ENCODE data around the gene SUPT5H.

The SUPT5H gene

DNA sequence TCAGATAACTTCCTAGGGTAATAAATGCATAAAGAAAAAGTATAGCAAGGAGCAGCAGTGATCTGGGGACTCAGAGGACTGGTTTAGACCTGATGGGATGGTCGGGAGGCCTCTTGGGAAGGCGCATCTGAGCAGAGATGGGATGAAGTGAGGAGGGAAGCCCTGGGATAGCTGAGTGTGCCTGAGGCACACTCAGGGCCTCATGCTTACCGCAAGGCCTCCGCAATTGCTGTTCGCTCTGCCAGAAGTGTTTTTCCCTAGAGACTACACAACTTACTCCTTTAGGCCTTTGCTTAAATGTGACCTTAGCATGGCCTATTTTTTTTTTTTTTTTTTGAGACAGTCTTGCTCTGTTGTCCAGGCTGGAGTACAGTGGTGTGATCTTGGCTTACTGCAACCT lies 49.3 kb downstream of the SUPT5H start:
- in situ Hi-C loops (cut with MboI; ENCODE audit: low sequenced_read_pairs): no loop called here

DNA sequence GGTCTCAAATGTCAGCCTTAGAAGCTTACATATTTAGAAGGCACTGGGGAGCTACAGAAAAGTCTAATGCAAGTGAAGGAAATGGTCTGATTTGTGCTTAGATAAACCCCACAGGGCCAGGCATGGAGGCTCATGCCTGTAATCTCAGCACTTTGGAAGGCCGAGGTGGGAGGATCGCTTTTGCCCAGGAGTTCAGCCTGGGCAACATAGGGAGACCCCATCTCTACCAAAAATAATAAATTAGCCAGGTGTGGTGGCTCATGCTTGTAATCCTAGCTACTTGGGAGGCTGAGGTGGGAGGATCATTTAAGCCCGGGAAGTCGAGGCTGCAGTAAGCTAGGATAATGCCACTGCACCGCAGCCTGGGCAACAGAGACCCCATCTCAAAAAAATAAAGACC lies 50.7 kb downstream of the SUPT5H start:
- in situ Hi-C loops (cut with MboI; ENCODE audit: low sequenced_read_pairs): no loop called here

DNA sequence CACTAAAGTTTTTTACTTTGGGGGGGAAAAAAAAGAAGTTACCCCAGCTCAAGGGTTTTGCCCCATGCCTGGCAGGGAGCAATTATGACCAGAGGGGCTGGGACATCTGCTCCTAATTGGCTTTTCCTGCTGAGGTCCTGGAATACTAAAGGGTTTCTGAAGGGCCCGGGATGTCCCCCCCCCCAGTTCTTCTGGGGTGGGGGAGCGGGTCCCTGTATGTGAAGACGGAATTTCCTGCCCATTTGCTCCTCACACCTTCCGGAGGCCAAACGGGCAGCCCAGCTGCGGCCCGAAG lies 52.3 kb downstream of the SUPT5H start:
- in situ Hi-C loops (cut with MboI; ENCODE audit: low sequenced_read_pairs): no loop called here

- in situ Hi-C loops (cut with MboI; ENCODE audit: low sequenced_read_pairs): no loop called here
Observed at GRCh38 chr19:39497996-39498797, 52.8 kb downstream of the SUPT5H start.

GRCh38 chr19:39498798-39499642 lies 53.6 kb downstream of the SUPT5H start, which contains the start of gene DLL3:
Gene DLL3 (plus strand): TSS chr19:39498947. CDS start chr19:39498975, 28 bp downstream.
- in situ Hi-C loops (cut with MboI; ENCODE audit: low sequenced_read_pairs): no loop called here

DNA sequence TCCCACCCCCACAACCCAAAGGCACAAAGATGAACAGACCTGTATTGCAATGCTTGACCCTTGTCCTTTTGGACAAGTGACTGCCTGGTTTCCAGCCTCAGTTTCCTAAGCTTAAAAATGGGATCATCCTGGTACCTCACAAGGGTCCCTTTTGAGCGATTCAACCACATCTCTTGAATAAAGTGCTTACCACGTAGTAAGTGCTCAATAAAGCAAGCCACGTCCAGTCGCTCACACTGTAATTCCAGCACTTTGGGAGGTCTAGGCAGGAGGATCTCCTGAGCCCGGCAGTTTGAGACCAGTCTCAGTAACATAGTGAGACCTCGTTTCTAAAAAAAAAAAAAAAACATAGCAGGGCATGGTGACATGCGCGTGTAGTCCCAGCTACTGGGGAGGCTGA lies 54.5 kb downstream of the SUPT5H start:
- in situ Hi-C loops (cut with MboI; ENCODE audit: low sequenced_read_pairs): no loop called here

DNA sequence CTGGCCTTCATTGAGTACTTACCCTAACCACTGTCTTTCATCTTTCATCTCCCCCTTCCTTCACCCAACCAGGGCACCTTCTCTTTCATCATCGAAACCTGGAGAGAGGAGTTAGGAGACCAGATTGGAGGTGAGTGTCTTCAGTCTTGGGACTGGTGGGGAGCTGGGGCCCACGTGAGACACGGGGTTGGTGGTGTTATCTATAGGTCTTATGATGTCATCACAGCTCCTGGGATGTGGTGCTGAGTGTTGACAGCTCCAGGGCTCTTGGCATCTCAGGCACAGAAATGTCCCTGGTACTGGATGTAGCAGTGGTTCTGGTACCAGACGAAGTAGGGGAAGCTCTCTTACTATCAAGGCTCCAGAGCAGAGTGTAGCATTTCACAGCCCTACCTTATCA lies 55.2 kb downstream of the SUPT5H start:
- in situ Hi-C loops (cut with MboI; ENCODE audit: low sequenced_read_pairs): no loop called here

DNA sequence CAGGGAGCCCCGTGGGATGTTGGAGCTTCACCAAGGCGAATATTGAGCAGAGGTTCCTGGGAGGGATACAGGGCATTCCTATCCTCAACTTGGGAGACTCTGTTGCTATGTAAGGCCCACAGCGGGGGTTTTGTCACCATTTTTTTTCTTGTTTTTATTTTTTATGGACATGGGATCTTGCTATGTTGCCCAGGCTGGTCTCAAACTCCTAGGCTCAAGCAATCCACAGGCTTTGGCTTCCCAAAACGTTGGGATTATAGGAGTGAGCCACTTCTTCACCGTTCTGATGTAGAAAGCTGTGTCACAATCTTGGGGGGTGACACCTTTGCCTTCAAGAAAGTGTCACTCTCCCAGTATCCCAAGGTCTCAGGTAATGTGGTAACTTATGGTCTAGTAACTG lies 56.0 kb downstream of the SUPT5H start:
- in situ Hi-C loops (cut with MboI; ENCODE audit: low sequenced_read_pairs): no loop called here

DNA sequence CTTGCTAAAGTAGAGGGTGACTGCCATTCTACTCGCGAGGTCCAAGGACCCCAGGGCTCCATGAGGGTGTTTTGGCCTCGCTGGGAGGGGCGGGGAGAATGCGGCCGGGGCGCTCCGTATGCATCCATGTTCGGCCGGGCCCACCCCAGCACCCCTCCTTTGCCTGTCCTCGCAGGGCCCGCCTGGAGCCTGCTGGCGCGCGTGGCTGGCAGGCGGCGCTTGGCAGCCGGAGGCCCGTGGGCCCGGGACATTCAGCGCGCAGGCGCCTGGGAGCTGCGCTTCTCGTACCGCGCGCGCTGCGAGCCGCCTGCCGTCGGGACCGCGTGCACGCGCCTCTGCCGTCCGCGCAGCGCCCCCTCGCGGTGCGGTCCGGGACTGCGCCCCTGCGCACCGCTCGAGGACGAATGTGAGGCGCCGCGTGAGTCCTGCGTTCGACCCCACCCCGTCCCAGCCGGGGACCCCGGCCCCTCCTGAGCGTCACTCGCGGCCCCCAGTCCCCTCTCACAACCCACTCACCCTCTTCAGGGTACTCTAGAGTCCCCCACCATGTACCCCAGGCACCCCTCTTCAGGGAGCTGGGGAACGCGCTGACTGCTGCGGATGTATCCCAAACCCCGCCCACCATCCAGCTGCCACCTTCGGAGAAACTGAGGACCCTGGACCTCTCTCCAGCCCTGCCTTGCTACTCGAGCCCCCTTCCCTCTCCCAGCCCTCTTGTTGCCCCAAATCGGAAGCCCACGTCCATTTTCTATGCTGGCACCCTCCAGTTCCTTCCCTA lies 57.4 kb downstream of the SUPT5H start:
- in situ Hi-C loops (cut with MboI; ENCODE audit: low sequenced_read_pairs): no loop called here

GRCh38 chr19:39506598-39506943 lies 61.2 kb downstream of the SUPT5H start:
- in situ Hi-C loops (cut with MboI; ENCODE audit: low sequenced_read_pairs): no loop called here

DNA sequence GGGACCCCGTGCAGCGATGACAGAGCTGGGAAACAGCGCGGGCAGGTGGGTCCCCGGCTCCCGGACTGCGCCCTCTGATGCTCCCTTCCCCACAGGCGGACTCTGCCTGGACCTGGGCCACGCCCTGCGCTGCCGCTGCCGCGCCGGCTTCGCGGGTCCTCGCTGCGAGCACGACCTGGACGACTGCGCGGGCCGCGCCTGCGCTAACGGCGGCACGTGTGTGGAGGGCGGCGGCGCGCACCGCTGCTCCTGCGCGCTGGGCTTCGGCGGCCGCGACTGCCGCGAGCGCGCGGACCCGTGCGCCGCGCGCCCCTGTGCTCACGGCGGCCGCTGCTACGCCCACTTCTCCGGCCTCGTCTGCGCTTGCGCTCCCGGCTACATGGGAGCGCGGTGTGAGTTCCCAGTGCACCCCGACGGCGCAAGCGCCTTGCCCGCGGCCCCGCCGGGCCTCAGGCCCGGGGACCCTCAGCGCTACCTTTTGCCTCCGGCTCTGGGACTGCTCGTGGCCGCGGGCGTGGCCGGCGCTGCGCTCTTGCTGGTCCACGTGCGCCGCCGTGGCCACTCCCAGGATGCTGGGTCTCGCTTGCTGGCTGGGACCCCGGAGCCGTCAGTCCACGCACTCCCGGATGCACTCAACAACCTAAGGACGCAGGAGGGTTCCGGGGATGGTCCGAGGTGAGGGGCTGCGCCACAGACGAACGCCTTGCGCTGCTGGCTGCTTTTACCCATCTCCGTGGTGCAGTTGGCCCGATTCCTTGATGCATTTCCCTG lies 61.7 kb downstream of the SUPT5H start:
- in situ Hi-C loops (cut with MboI; ENCODE audit: low sequenced_read_pairs): no loop called here

GRCh38 chr19:39507715-39508364 lies 62.5 kb downstream of the SUPT5H start:
- in situ Hi-C loops (cut with MboI; ENCODE audit: low sequenced_read_pairs): no loop called here

DNA sequence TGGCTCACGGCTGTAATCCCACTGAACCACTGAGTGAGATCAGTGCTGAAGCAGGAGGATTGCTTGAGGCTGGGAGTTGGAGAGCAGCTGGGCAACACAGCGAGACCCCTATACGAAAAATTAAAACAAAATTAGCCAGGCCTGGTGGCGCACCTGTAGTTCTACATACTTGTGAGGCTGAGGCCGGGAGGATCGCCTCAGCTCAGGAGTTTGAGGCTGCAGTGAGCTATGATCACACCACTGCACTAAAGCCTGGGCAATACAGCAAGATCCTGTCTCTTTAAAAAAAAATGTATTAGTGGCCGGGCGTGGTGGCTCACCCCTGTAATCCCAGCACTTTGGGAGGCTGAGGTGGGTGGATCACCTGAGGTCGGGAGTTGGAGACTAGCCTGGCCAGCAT lies 63.2 kb downstream of the SUPT5H start:
- in situ Hi-C loops (cut with MboI; ENCODE audit: low sequenced_read_pairs): no loop called here

GRCh38 chr19:39509233-39509632 lies 63.9 kb downstream of the SUPT5H start:
- in situ Hi-C loops (cut with MboI; ENCODE audit: low sequenced_read_pairs): no loop called here

GRCh38 chr19:39512988-39513387 lies 67.6 kb downstream of the SUPT5H start:
- in situ Hi-C loops (cut with MboI; ENCODE audit: low sequenced_read_pairs): no loop called here

- in situ Hi-C loops (cut with MboI; ENCODE audit: low sequenced_read_pairs): no loop called here
Observed at GRCh38 chr19:39514840-39515550, 69.6 kb downstream of the SUPT5H start, which contains the start of gene SELENOV. Gene SELENOV (plus strand): TSS chr19:39515139. CDS start chr19:39515213, 74 bp downstream.

GRCh38 chr19:39515551-39516191 lies 70.3 kb downstream of the SUPT5H start:
- in situ Hi-C loops (cut with MboI; ENCODE audit: low sequenced_read_pairs): no loop called here

- in situ Hi-C loops (cut with MboI; ENCODE audit: low sequenced_read_pairs): no loop called here
Observed at GRCh38 chr19:39516270-39516669, 70.9 kb downstream of the SUPT5H start.

DNA sequence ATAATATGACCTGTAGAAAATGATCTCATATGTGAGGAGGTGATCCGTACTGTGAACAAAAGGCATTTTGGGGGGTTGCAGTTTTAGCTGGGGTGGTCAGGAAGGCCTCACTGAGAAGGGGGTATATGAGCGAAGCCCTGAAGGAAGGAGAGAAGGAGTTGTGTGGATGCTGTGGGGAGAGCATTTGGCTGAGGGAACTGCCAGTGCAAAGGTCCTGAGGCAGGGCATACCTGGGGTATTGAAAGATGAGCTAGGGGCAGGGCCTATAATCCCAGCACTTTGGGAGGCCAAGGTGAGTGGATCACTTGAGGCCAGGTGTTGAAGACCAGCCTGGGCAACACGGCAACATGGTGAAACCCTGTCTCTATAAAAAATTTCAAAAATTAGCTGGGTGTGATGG lies 72.0 kb downstream of the SUPT5H start:
- in situ Hi-C loops (cut with MboI; ENCODE audit: low sequenced_read_pairs): no loop called here

Measured in HL-60/S4 treated with retinoic acid at 250 ng/mL for 4 days and 3 days (cell line).